Measurements from ENCODE around the gene KPNA6. TPM values are rescaled to one million over a fixed set of nuclear protein-coding genes. Genes with fewer than 3 reads are reported as not detected.

Gene KPNA6
- total and polyA plus RNA-seq, 9 of the 15 experiments (the other 6 are each of a cell fraction or from before 2014, with no cell fraction given) = 20.1 to 54.6 (median 32.2) TPM

- TF ChIP-seq DACH1 (IDR thresholded peaks at IDR 0.05; ENCODE audit: partially characterized antibody) (no peak), NEUROD1 (IDR thresholded peaks at IDR 0.05; ENCODE audit: borderline replicate concordance, low read depth, low read length, partially characterized antibody) (no peak), BCLAF1 (IDR thresholded peaks at IDR 0.05; ENCODE audit: borderline replicate concordance in 1 of 2, control insufficient read depth in 1 of 2, low read depth in 2 of 2, low read length in 1 of 2) (0 out of 4 replicates have a peak, but pooled peaks of 1 of the 2 experiments have one; percentile 36), HEY1 (CRISPR knock-in tag; IDR thresholded peaks at IDR 0.05; ENCODE audit: borderline replicate concordance) (no peak), CBFB (CRISPR knock-in tag; IDR thresholded peaks at IDR 0.05) (no peak), RFX7 (CRISPR knock-in tag; IDR thresholded peaks at IDR 0.05) (no peak), ETS1 (conservative IDR thresholded peaks at IDR 0.05; ENCODE audit: control insufficient read depth, low read depth, low read length) (0 out of 2 replicates have a peak, but pooled peaks have one; percentile 20), ZNF121 (CRISPR knock-in tag; conservative IDR thresholded peaks at IDR 0.05) (no peak), SMAD2 (IDR thresholded peaks at IDR 0.05; ENCODE audit: low read depth, low read length) (no peak), PRPF4 (IDR thresholded peaks at IDR 0.05; ENCODE audit: insufficient read depth, low read depth, low read length, poor library complexity, severe bottlenecking) (no peak), KAT7 (CRISPR knock-in tag; IDR thresholded peaks at IDR 0.05; ENCODE audit: borderline replicate concordance) (peak; percentile 64), ZNF3 (CRISPR knock-in tag; IDR thresholded peaks at IDR 0.05) (no peak), ELF1 (tag; IDR thresholded peaks at IDR 0.05) (peak; percentile 16; the same call in 1 of the 2 replicates), CXXC5 (CRISPR knock-in tag; IDR thresholded peaks at IDR 0.05) (no peak), ZNF445 (CRISPR knock-in tag; IDR thresholded peaks at IDR 0.05; ENCODE audit: low read depth) (no peak), NCOA6 (IDR thresholded peaks at IDR 0.05) (no peak), CBX1 (IDR thresholded peaks at IDR 0.05; ENCODE audit: low read depth) (no peak), HINFP (tag; conservative IDR thresholded peaks at IDR 0.05; ENCODE audit: low read depth) (no peak), JUN (IDR thresholded peaks at IDR 0.05; ENCODE audit: borderline replicate concordance, low read depth, low read length) (no peak), JUN (CRISPR knock-in tag; IDR thresholded peaks at IDR 0.05; ENCODE audit: borderline replicate concordance) (no peak), MTA1 (IDR thresholded peaks at IDR 0.05; ENCODE audit: borderline replicate concordance) (no peak), TBL1XR1 (IDR thresholded peaks at IDR 0.05; ENCODE audit: low read length in 2 of 2) (peak in 1 of 2 experiments; percentile 8; a peak in 1 of 4 replicates)
Observed at GRCh38 chr1:32180186-32181060, 72.6 kb downstream of the KPNA6 start (continued).
